Erythroblast (primary cell): ENCODE measurements around the gene KANK4.

ENCODE experiments used
- GATA1 ChIP-seq: IDR thresholded peaks from 2 replicates; pipeline ENCODE4 v1.6.1; 2011; ENCODE audit warnings: low read depth, mild to moderate bottlenecking, control low read depth, low read length, moderate library complexity
- POLR2A ChIP-seq: IDR thresholded peaks from 2 replicates; pipeline ENCODE4 v1.6.1; 2011; ENCODE audit warnings: mild to moderate bottlenecking, low read length

DNA sequence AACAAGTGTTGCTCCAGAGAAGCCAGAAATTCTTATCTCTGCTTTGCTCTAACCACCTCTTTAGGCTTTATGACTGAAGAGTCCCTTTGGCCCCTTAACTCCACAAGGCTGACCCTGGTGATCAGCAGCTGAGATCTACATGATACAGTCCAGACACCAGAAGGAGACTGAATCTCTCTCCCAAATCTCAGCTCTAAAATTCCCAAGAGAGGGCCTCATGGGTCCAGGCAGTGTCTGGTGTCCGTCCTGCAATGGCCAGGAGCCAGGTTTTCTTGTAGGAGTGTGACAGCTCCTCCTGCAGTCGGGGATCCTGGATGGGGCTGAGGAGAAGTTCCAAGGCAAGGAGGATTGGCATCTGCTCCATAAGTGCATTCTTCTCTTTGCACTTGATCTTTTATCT, 89.3 kb downstream of the KANK4 start:
- TF ChIP-seq POLR2A (no peak), GATA1 (no peak)
